Activated CD4-positive, CD25-positive, alpha-beta regulatory T cell treated with anti-CD3 and anti-CD28 coated beads, Interleukin-2, amount 50 U/mL, for 16 hours (primary cell): Measurements from ENCODE around the gene ALG6.

ENCODE experiments used
- DNase-seq: peaks from one replicate; pipeline ENCODE4 v3.0.0-alpha.2; 2020; ENCODE audit warnings: low read depth, low spot score

Gene ALG6

DNA sequence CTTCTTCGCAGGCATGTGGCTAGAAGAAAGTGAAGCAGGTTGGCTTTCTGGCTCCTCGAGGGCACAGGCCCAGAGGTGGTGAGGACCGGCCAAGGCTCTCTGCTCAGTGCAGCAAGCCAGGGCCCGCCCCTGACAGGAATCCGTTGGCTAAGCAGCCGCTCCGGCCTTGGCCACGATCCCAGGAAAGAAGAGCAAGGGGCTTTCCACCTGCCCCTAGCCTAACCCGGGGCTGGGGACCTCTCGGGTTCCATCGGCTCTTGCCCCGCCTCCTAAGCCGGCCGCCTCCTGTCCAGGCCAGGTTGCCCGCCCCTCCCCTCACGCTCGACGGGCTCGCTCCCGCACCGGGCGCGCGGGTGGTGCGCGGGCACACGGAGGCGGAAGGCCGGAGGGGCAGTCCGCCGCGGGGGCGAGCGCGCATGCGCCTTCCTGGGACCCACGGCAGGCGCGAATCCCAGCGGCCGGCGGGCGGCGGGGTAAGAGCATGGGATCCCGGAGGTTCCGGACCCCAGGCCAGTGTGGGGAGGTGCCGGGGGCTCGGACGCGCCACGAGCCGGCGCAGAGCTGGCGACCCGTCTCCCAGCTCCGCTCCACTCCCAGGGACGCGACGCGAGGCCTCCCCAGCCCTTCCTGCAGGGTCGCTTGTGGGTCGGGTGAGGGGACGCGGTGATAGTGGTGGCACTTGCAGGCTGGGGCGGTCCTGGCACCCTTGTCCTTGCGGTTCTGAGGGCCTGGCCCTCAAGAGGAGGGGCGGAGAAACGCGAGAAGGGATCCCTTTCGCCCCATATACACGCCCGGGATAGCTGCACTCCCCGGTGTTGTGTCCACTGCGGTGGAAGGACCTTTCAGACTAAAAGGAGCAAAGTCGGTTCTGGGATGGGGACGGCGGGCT, at the start of gene ALG6:
Gene ALG6, plus strand, starts transcription at position 413 of the 889 bp plus-strand sequence. CDS start 3,351 bp downstream, outside the sequence.
- peak; percentile 88 for DNase-seq

DNA sequence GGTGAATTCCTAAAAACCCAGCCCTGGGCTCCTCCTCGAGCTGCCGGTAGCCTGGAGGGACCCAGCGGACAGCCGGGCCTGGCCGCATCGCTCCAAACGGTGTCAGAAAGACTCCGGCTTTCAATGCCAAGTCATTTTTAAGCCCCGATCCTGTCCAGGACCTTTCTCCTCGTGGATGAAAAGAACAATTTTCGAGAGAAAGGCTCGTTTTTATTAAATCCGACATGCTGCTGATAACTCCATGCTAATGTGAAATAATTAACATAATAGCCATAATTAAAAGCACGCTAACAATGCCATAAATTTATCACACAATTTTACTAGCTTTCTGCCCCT, 49.6 kb upstream of the ALG6 start:
- DNase-seq, result no peak

DNA sequence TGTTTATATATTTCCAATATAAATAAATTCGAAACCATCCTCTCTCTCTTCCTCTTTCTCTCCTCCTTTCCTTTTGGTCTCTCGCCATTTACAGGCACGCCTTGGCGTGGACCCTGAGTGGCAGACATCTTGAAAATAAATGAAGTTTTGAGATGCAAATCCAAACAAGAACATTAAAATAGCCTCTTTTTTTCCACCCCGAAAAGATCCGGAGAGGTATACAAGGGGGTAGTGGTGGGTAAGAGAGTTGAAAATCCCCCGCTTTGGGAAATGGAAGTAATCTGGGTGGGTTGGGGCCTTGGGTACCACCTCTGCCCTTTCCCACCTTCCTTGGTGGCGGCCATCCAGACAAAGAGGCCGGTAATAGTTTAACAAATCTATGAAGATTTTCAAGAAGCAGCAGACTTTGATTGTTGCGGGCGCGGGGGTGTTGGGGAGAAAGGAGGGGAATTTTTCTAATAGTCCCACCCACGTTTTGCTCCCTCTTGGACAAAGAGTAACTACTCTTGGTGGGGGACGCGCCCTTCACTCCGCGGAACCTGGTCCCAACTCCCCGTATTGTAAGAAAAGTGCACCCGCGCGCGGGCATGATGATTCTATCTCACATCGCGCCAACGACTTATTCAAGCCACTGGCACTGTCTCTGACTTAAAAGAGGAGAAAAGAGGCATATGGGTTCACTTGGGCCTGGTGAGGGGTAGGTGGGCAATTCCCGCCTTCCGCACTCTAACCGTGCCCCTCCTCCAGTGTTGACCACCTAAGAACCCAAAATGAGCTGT, 49.0 kb upstream of the ALG6 start:
- DNase-seq, result no peak

DNA sequence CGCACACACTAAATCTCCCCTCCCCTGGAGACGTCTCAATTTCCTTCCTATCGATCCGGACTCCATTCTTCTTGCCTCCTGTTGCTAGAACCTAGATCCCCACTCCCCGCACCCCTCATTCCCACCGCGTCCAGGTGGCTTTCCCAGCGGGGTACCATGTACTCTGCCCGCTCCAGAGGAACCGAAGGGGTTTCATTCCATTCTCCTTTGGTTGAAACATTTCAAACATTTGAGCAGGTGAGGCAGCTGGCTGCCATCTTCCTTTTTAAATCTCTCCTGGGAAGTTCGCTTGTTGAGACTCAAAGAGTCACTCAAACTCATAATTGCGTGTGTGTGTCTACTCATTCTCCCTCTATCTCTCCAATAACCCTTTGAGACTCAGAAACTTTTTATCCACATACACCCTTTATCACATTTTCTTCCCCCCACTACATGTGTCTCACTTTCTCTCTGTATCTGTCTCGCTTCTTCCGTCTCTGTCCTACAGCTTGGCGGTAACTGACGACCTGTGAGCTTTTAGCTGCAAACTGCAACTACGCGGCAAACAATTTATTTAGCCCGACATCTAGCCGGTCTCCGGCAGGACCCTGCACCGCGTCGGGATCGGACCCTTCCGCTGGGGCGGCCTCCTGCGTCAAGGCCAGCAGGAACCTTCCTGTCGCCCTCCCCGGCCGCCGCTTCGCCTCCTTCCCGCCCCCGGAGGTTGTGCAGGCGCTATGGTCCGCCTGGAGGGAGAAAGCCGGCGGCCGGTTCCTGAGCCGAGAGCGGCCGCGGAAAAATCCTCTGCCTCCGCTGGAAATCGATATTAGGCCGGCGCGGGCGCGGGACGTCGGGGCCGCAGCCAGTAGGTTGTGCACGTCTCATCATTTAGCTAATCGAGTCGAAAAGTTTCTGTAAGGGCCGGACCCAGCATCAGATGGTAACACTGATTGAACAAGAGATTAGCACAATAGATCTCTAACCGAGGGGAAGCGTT, 48.1 kb upstream of the ALG6 start:
- DNase-seq, result no peak

DNA sequence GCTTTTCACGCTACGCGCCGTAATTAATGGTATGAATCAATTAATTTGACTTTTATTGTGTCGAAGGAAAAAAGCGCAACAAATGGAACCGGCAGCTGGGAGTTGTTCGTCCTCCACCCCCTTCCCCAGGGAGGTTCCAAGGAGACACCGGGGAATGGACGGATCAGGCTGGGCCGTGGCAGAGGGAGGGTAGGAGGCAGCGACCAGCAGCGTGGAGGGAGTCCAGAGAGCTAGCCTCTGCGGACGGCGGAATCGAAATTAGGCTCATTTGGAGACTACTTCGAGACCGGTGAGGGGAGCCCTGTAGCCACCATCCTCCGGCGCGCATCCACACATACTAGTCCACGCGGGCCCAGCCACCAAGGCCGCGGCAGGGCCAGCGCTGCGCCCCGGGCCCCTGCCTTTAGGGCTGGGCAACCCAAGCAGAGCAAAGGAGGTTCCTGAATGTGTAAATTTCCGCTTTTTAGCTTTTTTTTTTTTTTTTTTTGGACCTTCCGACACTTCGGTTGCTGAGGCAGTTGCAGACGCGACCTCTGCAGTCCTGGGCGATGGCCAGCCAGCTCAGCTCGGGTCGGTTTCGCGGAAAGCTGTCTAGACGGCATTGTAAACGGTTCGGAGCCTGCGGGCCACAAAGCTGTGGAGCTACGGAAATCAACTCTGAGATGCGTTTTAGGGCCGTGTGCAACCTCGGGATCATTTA, 47.3 kb upstream of the ALG6 start:
- DNase-seq, result no peak

DNA sequence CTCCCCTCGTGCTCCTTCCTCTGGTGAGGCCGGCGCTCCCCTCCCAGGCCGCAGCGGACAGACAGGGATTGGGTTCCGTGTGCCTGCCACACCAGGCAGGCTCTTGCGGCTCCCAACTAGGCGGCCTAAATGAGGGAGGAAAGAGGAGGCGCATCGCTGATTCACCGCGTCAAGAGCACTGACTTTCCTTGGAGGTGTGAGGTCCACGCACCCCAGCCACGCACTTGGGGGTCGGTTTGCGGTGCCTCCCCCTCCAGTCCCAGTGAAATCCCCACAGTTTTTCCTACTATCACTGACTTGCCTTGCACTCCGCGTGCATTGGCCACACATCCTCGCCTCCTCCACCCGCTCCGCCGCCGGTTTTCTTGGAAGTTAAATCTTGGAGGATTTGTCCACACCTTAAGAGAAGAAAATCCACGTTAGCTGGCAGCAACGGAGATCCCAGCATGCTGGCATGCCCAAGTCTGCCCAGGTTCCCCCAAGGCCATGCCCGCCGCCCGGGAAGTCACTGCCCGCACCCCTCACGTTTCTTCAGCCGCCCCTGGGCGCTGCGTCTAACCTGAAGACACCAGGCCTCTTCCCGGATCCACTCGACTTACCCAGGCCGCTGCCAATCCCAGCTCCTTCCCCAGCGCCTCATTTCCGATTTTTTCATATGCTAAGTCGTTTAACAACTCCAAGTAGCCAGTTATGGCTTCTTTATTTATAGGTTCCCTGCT, 46.2 kb upstream of the ALG6 start:
- no peak for DNase-seq

DNA sequence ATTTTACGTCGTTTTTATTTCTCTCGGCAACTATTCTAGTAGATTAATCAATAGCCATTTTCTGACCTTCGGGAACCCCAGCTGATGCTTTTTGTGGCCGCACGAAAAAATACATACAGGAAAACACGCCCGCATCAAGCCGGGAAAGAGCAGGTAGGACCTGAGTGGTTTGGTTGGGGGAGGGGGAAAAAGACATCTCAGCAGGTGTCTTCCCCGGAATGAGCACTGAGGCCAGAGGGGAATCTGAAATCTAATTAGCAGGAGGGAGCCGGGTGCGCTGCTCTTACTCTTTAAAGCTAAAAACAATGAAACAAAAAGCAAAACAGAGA, 45.7 kb upstream of the ALG6 start:
- DNase-seq, result no peak

DNA sequence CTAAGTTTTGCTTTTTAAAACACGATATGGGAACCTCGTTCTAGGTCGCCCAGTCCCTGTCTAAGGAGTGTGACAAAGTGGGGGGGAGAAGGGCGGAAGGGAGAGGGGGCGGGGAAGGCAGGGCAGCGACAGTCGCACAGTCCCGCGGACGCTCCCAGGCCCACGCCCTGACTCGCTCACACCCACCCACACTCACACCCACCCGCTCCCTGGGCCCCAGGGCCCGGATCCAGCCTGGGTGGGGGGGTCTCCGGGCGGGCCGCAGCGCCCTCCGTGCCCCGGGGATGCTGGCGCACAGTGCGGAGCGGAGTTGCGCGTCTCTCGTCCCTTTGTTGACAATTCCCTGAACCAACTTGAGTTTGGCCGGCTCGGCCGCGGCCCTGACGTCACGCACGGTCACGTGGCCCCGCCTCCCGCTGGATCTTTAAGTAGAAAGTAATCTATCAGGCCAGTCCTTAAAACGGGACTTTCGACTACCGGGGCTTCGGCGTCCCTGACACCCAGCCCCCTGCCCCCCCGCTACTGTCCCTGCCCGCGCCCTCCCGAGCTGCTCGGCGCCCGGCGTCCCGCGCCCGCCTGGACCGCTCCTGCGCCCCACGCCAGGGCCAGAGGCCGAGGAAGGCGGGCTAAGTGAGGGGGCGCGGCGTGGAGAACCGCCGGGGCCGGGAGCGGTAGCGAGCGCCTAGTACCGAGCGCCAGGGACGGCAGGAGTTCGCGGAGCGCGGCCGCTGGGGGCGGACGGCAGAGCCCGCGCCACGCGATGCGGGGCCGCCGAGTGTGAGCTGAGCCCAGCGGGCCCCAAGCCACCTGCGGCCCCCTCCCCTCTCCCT, 45.1 kb upstream of the ALG6 start, which contains the start of gene FOXD3:
Gene FOXD3, plus strand, starts transcription at position 454 of the 830 bp plus-strand sequence. CDS start 492 bp downstream, outside the sequence.
- no peak for DNase-seq

DNA sequence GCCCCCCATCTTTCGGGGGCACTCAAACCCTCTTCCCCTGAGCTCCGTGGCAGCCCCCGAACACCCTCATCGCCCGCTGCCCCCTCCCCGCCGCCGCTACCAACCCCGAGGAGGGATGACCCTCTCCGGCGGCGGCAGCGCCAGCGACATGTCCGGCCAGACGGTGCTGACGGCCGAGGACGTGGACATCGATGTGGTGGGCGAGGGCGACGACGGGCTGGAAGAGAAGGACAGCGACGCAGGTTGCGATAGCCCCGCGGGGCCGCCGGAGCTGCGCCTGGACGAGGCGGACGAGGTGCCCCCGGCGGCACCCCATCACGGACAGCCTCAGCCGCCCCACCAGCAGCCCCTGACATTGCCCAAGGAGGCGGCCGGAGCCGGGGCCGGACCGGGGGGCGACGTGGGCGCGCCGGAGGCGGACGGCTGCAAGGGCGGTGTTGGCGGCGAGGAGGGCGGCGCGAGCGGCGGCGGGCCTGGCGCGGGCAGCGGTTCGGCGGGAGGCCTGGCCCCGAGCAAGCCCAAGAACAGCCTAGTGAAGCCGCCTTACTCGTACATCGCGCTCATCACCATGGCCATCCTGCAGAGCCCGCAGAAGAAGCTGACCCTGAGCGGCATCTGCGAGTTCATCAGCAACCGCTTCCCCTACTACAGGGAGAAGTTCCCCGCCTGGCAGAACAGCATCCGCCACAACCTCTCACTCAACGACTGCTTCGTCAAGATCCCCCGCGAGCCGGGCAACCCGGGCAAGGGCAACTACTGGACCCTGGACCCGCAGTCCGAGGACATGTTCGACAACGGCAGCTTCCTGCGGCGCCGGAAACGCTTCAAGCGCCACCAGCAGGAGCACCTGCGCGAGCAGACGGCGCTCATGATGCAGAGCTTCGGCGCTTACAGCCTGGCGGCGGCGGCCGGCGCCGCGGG, 44.2 kb upstream of the ALG6 start:
- DNase-seq, result no peak

DNA sequence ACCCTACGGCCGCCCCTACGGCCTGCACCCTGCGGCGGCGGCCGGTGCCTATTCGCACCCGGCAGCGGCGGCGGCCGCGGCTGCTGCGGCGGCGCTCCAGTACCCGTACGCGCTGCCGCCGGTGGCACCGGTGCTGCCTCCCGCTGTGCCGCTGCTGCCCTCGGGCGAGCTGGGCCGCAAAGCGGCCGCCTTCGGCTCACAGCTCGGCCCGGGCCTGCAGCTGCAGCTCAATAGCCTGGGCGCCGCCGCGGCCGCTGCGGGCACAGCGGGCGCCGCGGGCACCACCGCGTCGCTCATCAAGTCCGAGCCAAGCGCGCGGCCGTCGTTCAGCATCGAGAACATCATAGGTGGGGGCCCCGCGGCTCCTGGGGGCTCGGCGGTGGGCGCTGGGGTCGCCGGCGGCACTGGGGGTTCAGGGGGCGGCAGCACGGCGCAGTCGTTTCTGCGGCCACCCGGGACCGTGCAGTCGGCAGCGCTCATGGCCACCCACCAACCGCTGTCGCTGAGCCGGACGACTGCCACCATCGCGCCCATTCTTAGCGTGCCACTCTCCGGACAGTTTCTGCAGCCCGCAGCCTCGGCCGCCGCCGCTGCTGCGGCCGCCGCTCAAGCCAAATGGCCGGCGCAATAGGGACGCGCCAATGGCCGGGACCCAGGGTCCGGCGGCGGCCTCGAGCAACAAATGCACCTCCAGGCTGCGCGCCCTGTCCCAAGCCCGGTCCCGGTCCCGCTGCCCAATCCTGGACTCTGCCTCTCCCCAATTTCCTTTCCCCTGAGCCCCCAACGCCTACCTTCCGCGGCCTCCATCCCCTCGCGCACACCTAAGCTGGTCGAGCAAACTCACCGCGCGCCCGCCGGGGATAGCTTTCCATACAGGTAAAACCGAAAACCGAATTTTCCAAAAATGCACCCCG, 43.3 kb upstream of the ALG6 start:
- no peak for DNase-seq

DNA sequence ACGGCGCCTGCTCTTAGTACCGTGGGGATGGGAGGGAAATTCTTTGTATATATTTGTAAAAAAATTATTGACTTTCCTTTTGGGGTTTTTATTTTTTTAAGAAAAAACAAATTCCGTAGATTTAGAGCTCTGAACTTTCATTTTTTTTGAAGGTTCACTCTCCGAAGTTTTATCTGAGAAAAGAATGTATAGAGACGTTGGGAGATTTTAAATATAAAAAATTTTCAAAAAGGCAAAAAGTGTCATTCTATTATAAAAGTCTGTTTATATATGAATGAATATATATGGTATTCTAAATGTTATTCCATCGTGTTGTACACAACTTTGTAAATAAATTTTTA, 42.7 kb upstream of the ALG6 start:
- no peak for DNase-seq

DNA sequence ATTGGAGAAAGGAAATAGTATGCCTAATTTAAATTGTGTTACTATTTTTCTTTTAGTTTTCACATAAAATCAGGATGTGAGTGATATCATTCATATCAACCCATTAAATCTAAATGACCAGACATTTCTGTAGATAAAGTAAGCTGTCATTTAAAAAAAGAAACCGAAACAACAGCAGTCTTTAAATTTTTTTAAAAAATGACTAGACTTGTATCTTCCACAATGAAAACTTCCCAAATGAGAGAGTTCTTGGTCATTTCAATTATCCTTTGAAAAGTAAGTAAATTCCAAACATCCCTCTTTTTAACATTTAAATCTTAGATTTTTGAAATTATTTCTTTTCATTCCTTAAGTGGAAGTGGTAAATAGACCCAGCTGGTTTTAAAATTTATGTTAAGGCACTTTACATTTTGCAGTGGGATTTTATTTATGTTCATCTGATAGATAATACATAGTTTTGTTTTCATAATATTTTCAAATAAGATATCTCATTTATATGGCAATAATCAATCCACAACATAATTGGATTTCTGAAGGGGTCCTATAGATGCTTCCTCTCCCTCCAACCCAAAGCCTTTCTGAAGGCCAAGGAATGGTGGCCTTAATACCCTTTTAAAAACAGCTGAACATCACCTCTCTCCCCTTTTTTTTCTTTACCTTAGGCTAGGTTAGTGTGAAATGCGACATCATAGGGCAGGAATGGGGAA, 42.0 kb upstream of the ALG6 start:
- DNase-seq, result no peak

DNA sequence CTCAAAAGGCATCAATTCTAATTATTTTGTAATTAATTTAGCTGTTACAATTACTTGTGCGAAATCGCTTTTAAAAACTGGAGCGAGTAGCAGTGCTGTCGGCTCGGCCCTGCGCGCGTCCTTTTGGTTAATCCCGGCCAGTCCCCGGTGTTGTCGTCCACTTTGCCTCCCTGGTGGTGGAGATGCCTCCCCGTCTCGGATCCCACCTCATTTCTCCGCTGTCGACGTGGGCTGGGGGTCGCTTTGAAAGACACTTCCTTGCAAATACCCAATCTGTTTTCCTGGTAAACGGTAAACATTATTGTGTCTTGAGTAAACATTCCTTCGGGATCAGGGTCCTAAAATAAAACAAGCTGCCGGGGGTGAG, 41.3 kb upstream of the ALG6 start:
- no peak for DNase-seq

DNA sequence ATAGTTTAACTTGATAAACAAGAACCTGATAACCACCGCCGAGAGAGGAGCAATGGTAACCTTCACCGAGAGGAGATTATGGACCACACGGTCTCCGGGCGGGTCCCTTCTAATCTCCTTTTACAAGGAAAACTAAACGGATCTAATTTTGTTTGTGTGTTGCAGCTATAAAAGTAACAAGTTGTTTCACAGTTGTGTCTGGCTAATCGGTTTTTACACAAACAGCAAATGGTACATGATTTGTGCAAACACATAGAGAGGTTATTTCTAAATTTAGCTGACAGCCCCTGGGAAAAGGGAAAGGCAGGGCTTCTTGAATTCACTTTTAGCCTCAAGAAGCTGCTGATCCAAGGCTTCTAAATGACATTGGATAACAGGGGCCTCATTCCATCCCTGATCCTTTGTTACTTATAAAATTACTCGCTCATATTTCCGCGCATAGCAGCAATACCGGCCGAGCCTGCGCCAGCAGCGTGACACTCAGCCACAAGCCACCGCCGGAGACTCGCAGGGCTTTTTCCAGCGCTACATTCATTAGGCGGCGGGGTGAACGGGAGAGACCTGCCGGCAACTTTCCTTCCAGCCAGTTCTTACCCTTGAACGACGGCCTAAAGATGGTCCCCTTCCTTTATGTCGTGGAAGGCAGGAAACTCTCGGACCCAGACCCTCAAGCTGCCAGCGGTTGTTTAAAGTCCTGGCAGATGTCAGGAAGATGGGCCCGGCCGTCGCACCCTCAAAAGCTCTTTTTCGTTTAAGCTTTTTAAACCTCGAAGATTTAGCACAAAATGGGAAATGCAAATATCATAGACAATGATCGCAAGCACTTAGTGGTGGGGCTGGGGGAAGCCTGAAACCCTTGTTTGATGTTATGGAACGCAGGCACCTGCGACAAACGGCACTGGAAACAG, 40.7 kb upstream of the ALG6 start:
- no peak for DNase-seq

DNA sequence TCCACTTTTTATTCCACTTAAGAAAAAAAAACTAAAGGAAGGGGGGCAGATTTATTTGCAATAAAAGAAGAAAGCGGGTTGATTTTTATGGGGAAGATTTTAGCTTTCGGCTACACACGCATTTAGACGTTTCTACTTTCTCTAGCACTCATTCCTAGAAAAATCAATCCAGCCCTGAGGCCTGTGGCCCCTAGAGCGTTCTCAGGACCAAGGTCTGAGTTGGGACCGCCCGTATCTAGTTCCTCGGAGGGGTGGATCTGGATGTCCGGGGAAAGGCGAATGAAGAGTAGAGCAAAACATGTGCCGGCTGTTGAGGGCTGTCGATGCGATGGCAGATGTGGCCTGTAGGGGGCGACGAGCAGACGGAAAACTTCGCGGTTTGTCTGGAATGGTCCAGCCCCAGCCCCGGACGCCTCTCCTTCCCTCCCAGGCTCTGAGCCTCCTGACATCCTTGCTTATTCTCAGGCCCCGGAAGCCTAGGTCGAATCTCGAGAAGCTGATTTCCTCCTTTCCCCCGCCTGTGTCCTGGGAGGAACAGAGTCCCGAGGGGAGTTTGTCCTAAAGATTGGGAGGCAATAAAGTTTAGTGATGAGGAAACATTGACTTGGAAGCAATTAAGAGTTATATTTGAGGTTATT, 39.9 kb upstream of the ALG6 start:
- DNase-seq, result no peak
